Testis (tissue), 2 donors: ENCODE measurements around the gene ATP10A.

ENCODE experiments used
- POLR2A ChIP-seq: fragments of 450-650 bp; IDR thresholded peaks from one replicate; pipeline ENCODE4 v1.6.1; 2017; ENCODE audit warnings: antibody characterized with exemption, mild to moderate bottlenecking, moderate library complexity
- TF ChIP-seq, protein P1 (sequence below), 3 experiments: fragments of 450-650 bp in 2 of 3; fragments of 200-600 bp in 1 of 3; sonication (generic) in 1 of 3; IDR thresholded peaks; one replicate each; pipeline ENCODE4 v1.5.1; 2016 to 2019; ENCODE audit warnings: antibody characterized with exemption in 3 of 3, mild to moderate bottlenecking in 2 of 3, moderate library complexity in 1 of 3

DNA sequence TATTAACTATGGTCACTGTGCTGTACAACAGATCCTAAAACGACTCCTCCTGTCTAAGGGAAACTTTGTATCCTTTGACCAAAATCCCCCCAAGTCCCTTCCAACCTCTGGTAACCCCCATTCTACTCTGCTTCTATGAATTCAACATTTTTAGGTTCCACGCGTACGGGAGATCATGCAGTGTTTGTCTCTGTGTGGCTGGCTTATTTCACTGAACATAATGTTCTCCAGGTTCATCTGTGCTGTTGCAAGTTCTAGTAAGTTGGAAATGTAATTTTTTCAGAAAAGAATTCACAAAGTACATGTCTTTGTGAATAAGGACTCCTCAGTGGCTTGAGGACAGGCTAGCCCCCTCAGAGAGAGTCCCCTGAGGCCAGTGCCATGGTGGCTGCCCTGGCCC is 66.1 kb downstream of the ATP10A start:
- TF ChIP-seq, protein P1, sequence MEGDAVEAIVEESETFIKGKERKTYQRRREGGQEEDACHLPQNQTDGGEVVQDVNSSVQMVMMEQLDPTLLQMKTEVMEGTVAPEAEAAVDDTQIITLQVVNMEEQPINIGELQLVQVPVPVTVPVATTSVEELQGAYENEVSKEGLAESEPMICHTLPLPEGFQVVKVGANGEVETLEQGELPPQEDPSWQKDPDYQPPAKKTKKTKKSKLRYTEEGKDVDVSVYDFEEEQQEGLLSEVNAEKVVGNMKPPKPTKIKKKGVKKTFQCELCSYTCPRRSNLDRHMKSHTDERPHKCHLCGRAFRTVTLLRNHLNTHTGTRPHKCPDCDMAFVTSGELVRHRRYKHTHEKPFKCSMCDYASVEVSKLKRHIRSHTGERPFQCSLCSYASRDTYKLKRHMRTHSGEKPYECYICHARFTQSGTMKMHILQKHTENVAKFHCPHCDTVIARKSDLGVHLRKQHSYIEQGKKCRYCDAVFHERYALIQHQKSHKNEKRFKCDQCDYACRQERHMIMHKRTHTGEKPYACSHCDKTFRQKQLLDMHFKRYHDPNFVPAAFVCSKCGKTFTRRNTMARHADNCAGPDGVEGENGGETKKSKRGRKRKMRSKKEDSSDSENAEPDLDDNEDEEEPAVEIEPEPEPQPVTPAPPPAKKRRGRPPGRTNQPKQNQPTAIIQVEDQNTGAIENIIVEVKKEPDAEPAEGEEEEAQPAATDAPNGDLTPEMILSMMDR (IDR thresholded peaks at IDR 0.05), result no peak
- TF ChIP-seq POLR2A, result no peak
